ENCODE results near the gene EFNA1.

The EFNA1 gene

GRCh38 chr1:155177192-155177917, 49.7 kb downstream of the EFNA1 start:
- no peak for DNase-seq

- DNase-seq, result no peak
Observed at GRCh38 chr1:155177918-155178281, 50.2 kb downstream of the EFNA1 start.

DNA sequence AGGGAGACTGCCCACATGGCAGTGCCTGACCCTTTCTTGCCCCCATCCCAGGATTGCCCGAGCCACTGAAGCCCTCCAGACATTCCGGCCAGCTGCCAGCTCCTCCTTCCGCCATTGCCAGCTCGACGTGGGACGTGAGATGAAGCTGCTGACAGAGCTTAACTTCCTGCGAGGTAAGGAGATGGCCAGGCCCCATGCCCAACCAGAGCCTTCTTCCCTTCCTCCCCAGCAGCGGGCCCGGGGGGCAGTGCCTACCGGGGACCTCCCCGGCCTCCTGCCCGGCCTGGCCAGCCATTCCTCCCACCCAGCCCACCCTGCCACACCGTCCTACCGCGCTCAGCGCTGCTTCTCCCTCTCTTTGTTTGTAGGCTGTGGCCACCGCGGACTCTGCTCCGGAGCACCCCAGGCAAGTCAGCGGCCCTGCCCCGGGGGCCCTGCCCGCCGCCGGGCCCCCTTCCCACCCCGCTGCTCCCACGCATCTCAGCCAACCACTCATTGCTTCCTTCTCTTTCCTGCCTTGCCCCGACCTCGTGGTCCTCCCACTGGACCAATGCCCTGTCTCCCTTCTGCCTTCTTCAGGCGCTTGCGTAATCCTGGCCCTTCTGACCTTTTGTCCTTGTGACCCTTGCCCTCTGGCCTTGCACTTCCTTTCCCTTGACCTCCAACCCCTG, 50.9 kb downstream of the EFNA1 start:
- DNase-seq, result no peak

DNA sequence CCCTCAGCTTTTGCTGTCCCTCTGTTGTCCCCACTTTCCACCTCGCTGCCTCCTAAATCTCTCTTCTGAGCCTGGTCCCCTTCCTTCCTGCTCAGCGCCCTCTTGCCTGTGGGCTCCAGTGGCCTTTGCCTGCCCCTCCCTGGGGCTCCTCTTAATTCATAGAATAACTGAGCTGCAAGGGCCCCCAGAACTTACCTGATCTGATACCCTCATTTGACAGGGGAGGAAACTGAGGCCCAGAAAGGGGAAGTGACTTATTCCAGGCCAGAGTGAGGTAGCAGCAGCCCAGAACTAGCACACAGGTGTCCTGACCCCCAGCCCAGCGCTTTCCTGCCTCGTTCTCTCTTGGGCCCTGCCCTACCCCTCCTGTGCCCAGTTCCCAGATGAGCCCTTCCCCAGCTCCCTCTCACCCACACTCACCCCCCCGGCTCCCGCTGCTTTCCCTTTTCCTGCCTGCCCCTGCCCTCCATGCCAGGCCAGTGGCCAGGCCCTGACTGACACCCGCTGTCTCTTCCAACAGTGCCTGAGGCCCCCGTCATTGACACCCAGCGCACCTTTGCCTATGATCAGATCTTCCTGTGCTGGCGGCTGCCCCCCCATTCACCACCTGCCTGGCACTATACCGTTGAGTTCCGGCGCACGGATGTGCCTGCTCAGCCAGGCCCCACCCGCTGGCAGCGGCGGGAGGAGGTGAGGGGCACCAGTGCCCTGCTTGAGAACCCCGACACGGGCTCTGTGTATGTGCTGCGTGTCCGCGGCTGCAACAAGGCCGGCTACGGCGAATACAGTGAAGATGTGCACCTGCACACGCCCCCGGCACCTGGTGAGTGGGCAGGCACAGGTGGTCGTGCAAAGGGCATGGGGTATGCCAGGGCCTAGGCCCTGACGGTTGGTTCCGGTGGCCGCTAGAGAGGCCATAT, 51.7 kb downstream of the EFNA1 start:
- DNase-seq, result no peak

DNA sequence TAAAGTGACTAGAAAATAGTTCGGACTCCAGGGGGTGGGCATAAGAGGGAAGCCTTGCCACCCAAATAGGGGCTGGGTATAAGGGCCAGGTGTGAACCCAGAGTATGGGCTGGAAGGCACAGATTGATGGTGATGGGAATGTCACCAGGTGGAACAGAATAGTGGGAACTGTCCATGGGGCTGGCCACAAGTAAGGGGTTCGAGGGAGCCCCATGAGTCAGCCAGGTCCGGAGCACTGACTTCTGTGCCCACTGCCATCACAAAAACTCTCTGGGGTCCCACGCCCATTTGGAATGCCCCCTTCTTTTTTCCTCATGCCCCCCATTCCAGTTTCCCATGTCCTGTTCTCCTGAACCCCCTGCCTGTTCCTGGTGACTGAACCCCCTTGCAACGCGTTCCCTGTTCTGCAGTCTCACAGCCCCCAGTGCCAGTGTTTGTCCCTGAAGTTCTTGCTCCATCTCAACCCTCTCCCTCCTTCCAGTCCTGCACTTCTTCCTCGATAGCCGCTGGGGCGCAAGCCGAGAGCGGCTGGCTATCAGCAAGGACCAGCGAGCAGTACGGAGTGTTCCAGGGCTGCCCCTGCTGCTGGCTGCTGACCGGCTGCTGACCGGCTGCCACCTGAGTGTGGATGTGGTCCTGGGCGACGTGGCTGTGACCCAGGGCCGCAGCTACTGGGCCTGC, 53.8 kb downstream of the EFNA1 start:
- no peak for DNase-seq

DNA sequence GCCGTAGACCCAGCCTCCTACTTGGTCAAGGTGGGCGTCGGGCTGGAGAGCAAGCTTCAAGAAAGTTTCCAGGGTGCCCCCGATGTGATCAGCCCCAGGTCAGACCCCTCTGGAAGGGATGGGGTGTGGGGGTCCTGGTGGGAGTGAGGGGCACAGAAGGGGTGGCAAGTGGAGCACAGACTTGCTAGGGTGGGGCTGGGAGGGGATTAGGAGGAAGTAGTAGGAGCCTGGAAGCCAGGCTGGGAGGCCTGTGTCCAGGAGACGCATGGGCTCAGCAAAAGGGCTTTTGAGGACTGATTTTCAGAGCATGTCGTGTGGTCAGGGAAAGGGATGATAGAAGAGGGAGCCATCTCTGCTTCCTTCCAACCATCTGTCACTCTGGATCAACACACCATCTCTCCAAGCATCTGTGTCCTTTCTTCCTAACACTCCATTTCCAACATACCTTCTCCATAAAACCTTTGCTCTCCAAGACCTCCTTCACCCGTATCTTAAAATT, 54.4 kb downstream of the EFNA1 start:
- no peak for DNase-seq

DNA sequence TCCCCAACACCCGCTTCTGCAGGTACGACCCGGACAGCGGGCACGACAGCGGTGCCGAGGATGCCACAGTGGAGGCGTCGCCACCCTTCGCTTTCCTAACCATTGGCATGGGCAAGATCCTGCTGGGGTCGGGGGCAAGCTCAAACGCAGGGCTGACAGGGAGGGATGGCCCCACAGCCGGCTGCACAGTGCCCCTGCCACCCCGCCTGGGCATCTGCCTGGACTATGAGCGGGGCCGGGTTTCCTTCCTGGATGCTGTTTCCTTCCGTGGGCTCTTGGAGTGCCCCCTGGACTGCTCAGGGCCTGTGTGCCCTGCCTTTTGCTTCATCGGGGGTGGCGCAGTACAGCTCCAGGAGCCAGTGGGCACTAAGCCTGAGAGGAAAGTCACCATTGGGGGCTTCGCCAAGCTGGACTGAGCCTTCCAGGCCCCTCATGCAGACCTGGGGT, 56.1 kb downstream of the EFNA1 start:
- DNase-seq, result no peak

DNA sequence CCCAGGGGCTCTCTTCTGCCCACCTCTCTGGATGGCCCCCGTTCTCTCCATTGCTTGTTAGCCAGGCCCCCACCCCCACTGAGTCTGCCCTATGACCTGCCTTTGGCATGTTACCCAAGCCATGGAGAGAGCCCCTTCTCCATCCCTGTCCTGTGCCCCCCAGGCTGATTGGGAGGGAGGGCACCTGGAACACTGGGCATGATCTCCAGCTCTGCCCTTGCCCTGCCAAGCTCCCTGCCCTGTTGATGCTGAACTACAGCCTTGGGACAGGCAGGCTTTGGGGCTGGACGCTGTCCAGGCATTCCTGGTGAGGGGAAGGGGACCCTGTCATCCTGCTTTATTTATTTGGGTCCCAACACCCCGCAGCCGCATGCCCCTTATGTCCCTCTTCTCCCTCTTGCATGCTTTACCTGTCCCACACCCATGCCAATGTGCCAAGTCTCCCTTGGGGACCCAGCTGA, 56.7 kb downstream of the EFNA1 start:
- no peak for DNase-seq
